ENCODE results near the gene NRIP2. TPM values are rescaled to one million over a fixed set of nuclear protein-coding genes. Genes with fewer than 3 reads are reported as not detected.

NRIP2 gene
- total RNA-seq, 4 donors from 2014 or later = 1.3 to 5.2 (median 2.0) TPM; not detected in 1

GRCh38 chr12:2813214-2814185 is 21.3 kb downstream of the NRIP2 start:
- peaks cover 0 to 22% of the 10 kb centered on the region in 2 donors for H3K36me3 ChIP-seq
- H3K4me1 ChIP-seq = peaks cover 18 to 19% of the 10 kb centered on the region in 2 donors
- H3K9me3 ChIP-seq = no peaks in the 10 kb centered on the region
- TF ChIP-seq POLR2A (IDR thresholded peaks at IDR 0.05) (no peak), CTCF (IDR thresholded peaks at IDR 0.05 in 4 of 5, conservative IDR thresholded peaks at IDR 0.05 in 1 of 5) (peak; percentile 38 to 55 (median 51))
- intact Hi-C loops (cut with DNase I; ENCODE audit: low total_unique reads) = no loop called here
- H3K27me3 ChIP-seq = no peaks in the 10 kb centered on the region
- peak overlapping the region; percentile 64 to 92 (median 86) for H3K4me3 ChIP-seq
- DNase-seq (no peak), ATAC-seq (peak; percentile 27 to 28)
- in situ Hi-C loops (cut with MboI; ENCODE audit: low sequenced_read_pairs in 4 of 4) = no loop called here
- peak overlapping the region; percentile 87 to 96 (median 90) for H3K27ac ChIP-seq

- DNase-seq (peak; percentile 96 to 99), ATAC-seq (peak; percentile 98 to 99)
- peak within 1 kb of the TSS; percentile 87 to 96 (median 90) for H3K27ac ChIP-seq
- H3K4me3 ChIP-seq = peak within 1 kb of the TSS; percentile 64 to 92 (median 86)
- no peaks in the 10 kb centered on the region for H3K9me3 ChIP-seq
- TF ChIP-seq POLR2A (IDR thresholded peaks at IDR 0.05) (peak; percentile 62 to 83), CTCF (IDR thresholded peaks at IDR 0.05 in 4 of 5, conservative IDR thresholded peaks at IDR 0.05 in 1 of 5) (no peak)
- intact Hi-C loops (cut with DNase I; ENCODE audit: low total_unique reads) (loop anchor here (1.0 kb wide), 1 partner anchor 17 kb away; no protein-coding TSS in a partner anchor), in situ Hi-C loops (cut with MboI; ENCODE audit: low sequenced_read_pairs in 4 of 4) (no loop called here)
- H3K36me3 ChIP-seq = peaks cover 0 to 12% of the 10 kb centered on the region in 2 donors
- no peaks in the 10 kb centered on the region for H3K27me3 ChIP-seq
- H3K4me1 ChIP-seq = peaks cover 18 to 19% of the 10 kb centered on the region in 2 donors
Measured at GRCh38 chr12:2812290-2813213, 22.3 kb downstream of the NRIP2 start, which contains the start of gene ITFG2. TSS of gene ITFG2 (plus strand) at chr12:2812668. CDS start at chr12:2812761, 93 bp downstream.

- no peak for DNase-seq
- no peak for TF ChIP-seq POLR2A (IDR thresholded peaks at IDR 0.05)
- TF ChIP-seq CTCF (IDR thresholded peaks at IDR 0.05 in 4 of 5, conservative IDR thresholded peaks at IDR 0.05 in 1 of 5) = no peak
- H3K36me3 ChIP-seq = peaks cover 0 to 10% of the 10 kb centered on the region in 2 donors
- ATAC-seq = no peak
- no peaks in the 10 kb centered on the region for H3K27me3 ChIP-seq
- H3K4me1 ChIP-seq = peaks cover 18 to 19% of the 10 kb centered on the region in 2 donors
- H3K9me3 ChIP-seq = no peaks in the 10 kb centered on the region
- intact Hi-C loops (cut with DNase I; ENCODE audit: low total_unique reads) = loop anchor here (1.0 kb wide), 1 partner anchor 16 kb away; no protein-coding TSS in a partner anchor
- H3K27ac ChIP-seq = peak overlapping the region; percentile 87 to 96 (median 90)
- peak overlapping the region; percentile 64 to 92 (median 86) for H3K4me3 ChIP-seq
- in situ Hi-C loops (cut with MboI; ENCODE audit: low sequenced_read_pairs in 4 of 4) = no loop called here
Measured at GRCh38 chr12:2811801-2812200, 23.0 kb downstream of the NRIP2 start.

GRCh38 chr12:2806700-2807099 is 28.1 kb downstream of the NRIP2 start:
- in situ Hi-C loops (cut with MboI; ENCODE audit: low sequenced_read_pairs in 4 of 4) (no loop called here), intact Hi-C loops (cut with DNase I; ENCODE audit: low total_unique reads) (no loop called here)
- Histone ChIP-seq H3K27ac (no peak overlapping the region), H3K9me3 (no peaks in the 10 kb centered on the region), H3K36me3 (peaks cover 0 to 44% of the 10 kb centered on the region in 2 donors), H3K4me1 (peaks cover 2 to 8% of the 10 kb centered on the region in 2 donors), H3K4me3 (no peak overlapping the region), H3K27me3 (no peaks in the 10 kb centered on the region)
- DNase-seq (no peak), ATAC-seq (no peak)
- TF ChIP-seq CTCF (IDR thresholded peaks at IDR 0.05 in 4 of 5, conservative IDR thresholded peaks at IDR 0.05 in 1 of 5) (no peak), POLR2A (IDR thresholded peaks at IDR 0.05) (no peak)

Data from gastrocnemius medialis (tissue), 4 donors.